Right forelimb (tissue), 1 donor: ENCODE data around the gene MYO15A.

Experiments used
- DNase-seq: peaks from one replicate; pipeline ENCODE4 v3.0.0-alpha.2; 2018

Gene MYO15A

GRCh38 chr17:18102640-18103039 is 5.9 kb upstream of the MYO15A start:
- DNase-seq = no peak

DNA sequence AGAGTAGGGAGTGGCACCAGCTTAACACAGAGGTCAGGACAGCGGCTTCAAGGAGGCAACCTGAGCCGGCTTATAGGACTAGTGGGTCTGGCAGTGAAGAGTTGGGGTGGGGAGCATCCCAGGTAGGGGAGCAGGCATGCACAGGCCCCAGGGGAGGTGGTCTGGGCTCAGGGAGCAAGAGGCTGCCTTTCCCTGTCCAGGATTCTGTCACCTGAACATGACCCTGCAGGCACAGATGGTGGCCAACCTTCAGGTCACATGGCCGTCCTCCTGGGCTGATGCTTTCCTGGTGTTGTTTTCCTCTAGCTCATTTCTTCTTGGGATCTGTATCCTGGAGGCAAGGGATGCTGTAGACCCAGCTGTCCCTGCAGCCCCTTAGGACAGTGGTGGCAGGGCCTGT is 3.5 kb upstream of the MYO15A start:
- no peak for DNase-seq

DNA sequence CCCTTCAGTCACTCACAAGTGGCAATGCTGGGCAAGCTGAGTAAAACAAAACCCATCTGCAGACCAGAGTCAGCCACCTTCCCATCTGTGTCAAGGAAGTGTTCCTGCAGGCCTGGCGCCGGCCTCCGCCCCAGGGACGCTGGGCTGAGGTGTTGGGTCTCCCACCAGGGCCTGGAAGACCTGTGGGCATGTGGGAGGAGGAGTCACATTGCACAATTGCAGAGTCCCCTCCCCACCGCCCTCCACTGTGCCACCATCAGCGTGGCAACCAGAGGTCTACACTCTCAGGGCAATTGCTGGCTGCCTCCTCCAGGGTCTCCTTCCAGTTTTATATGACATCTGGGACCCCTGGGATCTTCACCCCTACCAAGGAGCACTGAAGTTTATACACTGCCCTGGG is 3.0 kb upstream of the MYO15A start:
- no peak for DNase-seq

DNA sequence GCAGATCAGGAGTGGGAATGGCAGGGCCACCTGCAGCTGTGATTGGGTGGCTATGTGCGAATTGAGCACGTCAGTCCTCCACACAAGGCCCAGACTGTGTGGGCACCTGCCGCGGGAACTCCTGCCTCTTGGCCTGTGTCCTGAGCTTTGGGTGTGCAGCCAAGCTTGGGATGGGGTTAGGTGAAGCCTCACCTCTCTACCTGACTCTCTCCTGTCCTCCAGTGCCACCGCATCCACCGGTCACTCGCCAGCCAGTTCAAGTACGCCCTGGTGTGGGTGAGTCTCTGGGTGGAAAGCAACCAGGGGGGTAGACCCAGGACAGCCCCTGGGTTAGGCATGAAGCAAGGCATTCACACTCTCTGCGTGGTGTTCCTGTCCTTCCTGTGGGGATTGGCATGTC is 2.3 kb upstream of the MYO15A start:
- DNase-seq = no peak

DNA sequence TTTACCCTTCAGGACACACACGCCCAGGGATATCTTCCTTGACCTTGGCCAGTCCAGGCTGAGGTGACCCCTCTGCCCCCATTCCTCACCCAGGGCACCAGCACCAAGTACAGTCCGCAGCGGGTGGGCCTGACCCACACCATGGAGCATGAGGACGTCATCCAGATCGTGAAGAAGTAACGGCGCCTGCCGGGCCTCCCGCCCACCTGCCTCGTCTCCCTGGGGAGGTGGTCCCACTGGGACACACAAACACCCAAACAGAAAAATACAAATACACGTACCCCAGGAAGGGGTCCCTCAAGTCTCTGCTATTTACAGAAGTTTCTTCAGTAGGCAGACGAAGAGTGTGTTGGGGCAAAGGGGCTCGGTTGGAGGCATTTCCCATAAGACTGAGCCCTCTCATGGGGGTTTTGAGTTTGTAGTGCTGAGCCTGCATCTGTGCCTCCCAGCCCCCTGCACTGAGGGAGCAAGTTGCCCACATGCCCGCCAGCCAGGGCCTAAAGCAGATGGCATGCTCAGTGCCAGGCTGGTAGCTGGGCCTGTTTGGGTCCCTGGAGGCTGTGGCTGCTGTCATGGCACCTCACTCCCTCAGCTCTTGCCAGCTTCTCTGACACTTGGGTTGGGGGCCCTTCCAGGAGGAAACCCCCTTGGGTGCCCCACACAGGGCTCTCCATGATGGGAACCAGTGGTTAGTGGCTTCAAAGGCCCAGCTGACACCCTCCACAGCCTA is 1.3 kb upstream of the MYO15A start:
- no peak for DNase-seq

GRCh38 chr17:18107971-18108370 is 585 bp upstream of the MYO15A start:
- no peak for DNase-seq

GRCh38 chr17:18109935-18110485 is 1.5 kb downstream of the MYO15A start:
- DNase-seq = no peak

- no peak for DNase-seq
These were observed 2.1 kb downstream of the MYO15A start for GRCh38 chr17:18110636-18111145.

DNA sequence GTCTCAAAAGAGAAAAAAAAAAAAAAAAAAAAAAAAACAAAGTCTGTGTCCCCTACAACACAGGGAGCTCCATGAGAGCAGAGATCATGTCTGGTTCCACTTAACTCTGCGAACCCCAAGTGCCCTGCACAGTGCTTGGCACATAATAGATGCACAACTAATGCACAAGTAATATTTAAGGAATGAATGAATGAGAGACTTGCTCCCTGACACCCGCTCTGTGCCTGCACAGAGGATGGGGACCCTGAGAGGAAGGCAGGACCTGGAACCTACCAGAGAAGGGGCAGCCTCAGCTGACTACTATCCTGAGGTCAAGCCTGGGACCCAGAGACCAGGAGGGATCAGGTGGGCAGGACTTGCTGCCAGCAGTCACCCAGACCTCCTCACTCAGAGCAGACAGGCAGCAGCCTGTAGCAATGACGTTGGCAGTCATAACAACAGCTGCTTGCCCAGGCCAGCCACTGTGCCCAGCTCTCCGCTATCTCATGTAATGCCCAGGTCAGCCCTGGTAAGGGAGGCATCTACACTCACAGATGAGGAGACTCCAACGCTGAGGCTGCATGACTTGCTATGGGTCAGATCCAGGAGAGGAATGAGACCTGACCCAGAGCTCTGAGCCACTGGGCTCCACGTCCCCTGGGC is 2.9 kb downstream of the MYO15A start:
- no peak for DNase-seq

GRCh38 chr17:18115517-18115916 is 7.0 kb downstream of the MYO15A start:
- no peak for DNase-seq

- no peak for DNase-seq
These were observed 7.5 kb downstream of the MYO15A start for GRCh38 chr17:18116078-18116477.

DNA sequence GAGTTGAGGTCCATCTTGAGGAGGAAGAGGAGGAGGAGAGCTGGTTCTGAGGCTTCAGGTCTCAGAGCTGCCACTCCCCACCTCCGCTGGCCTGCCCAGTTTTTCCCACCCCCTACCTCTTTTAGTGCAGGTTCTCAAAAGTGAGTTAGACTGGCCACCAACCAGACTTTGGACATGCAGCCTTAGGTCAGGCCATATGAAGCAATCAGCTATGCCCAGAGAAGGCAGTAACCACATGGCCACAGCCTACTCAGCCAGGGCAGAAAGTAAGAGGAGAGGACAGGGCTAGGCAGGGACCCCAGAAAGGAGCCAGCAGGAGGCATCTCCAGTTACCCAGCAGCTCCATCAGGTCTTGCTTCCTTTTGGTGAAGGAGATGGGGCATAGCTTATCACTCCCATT is 9.0 kb downstream of the MYO15A start:
- DNase-seq = no peak

- no peak for DNase-seq
These were observed 9.7 kb downstream of the MYO15A start for GRCh38 chr17:18117982-18118975.

- DNase-seq = no peak
These were observed 10.7 kb downstream of the MYO15A start for GRCh38 chr17:18119166-18119745.

GRCh38 chr17:18119938-18120337 is 11.4 kb downstream of the MYO15A start:
- DNase-seq = no peak

- DNase-seq = no peak
These were observed 12.0 kb downstream of the MYO15A start for GRCh38 chr17:18120461-18121017.

DNA sequence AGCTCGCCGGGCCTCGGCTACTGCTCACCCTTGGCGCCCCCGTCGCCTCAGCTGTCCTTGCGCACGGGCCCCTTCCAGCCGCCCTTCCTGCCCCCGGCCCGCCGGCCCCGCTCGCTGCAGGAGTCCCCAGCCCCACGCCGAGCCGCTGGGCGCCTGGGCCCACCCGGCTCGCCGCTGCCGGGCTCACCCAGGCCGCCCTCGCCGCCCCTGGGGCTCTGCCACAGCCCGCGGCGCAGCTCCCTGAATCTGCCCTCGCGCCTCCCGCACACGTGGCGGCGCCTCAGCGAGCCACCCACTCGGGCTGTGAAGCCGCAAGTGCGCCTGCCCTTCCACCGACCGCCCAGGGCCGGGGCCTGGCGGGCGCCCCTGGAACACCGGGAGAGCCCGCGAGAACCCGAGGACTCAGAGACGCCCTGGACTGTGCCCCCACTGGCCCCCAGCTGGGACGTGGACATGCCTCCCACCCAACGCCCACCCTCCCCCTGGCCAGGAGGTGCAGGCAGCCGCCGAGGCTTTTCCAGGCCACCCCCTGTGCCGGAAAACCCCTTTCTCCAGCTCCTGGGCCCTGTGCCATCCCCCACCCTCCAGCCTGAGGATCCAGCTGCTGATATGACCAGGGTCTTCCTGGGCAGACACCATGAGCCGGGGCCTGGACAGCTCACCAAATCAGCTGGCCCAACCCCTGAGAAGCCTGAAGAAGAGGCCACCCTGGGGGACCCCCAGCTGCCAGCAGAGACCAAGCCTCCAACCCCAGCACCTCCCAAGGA is 12.8 kb downstream of the MYO15A start:
- DNase-seq = no peak

DNA sequence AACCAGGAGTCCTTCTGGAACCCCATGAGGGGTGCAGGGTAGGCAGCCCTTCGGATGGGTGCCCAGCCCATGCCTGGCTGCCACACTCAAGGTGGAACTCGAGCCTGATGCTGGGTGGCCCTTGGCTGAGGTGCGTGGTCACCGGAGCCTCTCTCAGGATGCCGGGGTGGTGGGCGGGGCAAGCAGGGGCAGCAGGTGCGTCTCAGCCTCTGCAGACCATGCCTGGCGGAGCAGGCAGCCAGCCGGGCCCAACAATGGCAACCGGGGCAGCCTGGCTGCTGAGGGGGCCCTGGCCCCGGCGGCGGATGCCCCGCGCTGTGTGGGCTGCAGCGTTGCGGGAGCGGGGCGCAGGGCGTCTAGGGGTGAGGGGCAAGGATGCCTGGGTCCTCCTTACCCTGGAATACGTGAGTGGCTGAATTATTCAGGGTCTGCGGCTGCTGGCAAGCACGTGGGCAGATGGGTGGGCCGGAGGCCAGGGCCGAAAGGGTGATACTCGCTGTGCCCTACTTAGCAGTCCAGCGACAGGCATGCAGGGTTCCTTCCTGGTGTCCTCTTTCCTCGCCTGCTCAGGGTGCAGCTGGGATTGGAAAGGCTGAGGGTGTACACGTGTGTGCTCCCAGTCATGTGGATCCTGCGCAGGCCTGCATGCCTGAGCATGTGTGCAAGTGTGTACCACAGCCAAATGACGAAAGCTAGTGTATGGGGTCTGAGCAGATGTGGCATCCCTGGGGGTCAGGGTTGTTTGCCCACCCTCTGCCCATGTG is 14.6 kb downstream of the MYO15A start:
- DNase-seq = no peak

GRCh38 chr17:18124345-18125126 is 16.0 kb downstream of the MYO15A start:
- no peak for DNase-seq

DNA sequence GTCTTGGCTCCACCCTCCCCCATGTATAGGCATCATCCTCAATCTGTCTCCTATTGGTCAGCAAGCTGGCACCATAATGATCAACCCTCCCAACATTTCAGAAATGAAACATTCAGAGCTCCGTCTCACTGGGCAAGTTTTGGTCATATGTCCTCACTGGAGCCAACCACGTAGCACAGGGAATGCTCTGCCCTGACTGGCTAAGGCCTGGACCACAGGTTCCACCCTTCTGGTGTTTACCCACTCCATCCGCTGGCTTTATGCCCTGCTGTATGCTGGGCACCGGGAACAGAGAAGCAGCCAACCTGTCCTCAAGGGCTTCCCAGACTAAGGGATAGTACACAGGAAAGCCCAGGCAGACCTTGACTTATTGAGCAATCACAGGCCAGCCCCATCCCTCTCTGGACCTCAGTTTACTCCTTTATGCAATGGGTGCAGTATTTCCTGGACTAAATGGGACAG is 20.5 kb downstream of the MYO15A start:
- DNase-seq = no peak
